SK-N-MC (cell line): ENCODE results near the gene GLT8D1.

Source experiments
- EZH2 ChIP-seq: fragments of 200-600 bp; sonication (generic); IDR thresholded peaks from one replicate; pipeline ENCODE4 v1.6.1; 2017; ENCODE audit warnings: antibody characterized with exemption
- FOXP2 ChIP-seq: optimal IDR thresholded peaks from 2 replicates; pipeline ENCODE3; 2011; ENCODE audit warnings: mild to moderate bottlenecking, moderate library complexity; ENCODE audit not compliant: insufficient read depth; ENCODE audit errors: extremely low read length, control extremely low read depth
- POLR2AphosphoS5 ChIP-seq: IDR thresholded peaks from 2 replicates; pipeline ENCODE4 v1.6.1; 2012; ENCODE audit warnings: mild to moderate bottlenecking, low read depth, low read length, borderline replicate concordance

DNA sequence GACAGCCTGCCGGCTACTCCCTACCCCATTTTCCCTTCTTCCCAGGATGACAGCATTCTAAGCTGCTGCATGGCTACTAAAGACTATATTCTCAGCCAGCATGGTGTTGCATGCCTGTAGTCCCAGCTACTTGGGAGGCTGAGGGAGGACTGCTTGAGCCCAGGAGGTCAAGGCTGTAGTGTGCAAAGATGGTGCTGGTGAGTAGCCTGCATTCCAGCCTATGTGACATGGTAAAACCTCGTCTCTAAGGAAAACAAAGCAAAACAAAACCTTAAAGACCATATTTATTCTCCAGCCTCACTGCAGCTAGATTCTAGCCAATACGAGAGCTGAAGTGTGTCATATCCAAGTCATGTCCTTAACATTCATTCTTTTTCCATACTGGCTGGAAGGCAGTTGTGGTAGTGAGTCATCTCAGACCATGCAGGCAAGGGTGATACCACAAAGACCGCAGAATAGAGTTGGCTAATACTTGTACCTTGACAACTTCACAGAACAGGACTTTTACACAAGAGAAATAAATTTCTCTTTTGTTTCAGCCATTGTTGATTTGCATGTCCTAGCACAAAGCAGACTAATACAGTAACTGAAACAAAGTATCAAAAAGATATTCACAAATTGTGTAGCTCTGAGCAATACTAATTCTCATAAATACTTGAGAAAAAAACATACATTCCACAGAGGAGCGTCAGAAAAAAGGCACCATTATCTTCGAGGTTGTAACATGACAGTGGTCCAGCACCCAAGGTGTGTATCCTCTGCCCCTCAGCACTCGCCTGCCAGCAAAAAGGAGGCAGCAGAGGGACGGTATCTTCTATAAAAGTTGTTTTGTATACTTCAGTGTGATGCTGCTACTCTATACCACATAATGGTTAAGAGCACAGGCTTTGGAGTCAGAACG lies 34.7 kb downstream of the GLT8D1 start:
- no peak for TF ChIP-seq EZH2
- no peak for TF ChIP-seq POLR2AphosphoS5
- TF ChIP-seq FOXP2 = no peak
